Neural crest cell (in vitro differentiated cells): ENCODE measurements around the gene RIC1. TPM values are rescaled to one million over a fixed set of nuclear protein-coding genes. Genes with fewer than 3 reads are reported as not detected.

ENCODE experiments used
- DNase-seq: peaks from one replicate; pipeline ENCODE4 v3.0.0; 2021; ENCODE audit warnings: low read depth, mixed read lengths, low spot score
- H3K27ac Mint-ChIP-seq: one replicate; pipeline ENCODE4 v1.8.0; 2021; ENCODE audit warnings: mild to moderate bottlenecking, mixed read lengths; ENCODE audit not compliant: unreplicated experiment
- H3K27me3 Mint-ChIP-seq: 2 replicates; pipeline ENCODE4 v1.8.0; 2021; ENCODE audit warnings: low read depth, mild to moderate bottlenecking, mixed read lengths
- H3K36me3 Mint-ChIP-seq: 2 replicates; pipeline ENCODE4 v1.8.0; 2021; ENCODE audit warnings: low read depth, mild to moderate bottlenecking, mixed read lengths
- H3K4me1 Mint-ChIP-seq: 2 replicates; pipeline ENCODE4 v1.8.0; 2021; ENCODE audit warnings: mixed read lengths
- H3K4me3 Mint-ChIP-seq: one replicate; pipeline ENCODE4 v1.8.0; 2021; ENCODE audit warnings: mild to moderate bottlenecking, mixed read lengths
- H3K9me3 Mint-ChIP-seq: 2 replicates; pipeline ENCODE4 v1.8.0; 2021; ENCODE audit warnings: mixed read lengths
- total RNA-seq: library from RNA; stranded (reverse); gene quantifications from 2 replicates; pipeline ENCODE4 v1.2.1, GENCODE V29; 2021
- TF ChIP-seq, protein P1 (sequence below): fragments of 200-600 bp; sonication (generic); conservative IDR thresholded peaks from 2 replicates; pipeline ENCODE4 v1.5.0; 2021; ENCODE audit warnings: antibody characterized with exemption, mild to moderate bottlenecking

The RIC1 gene
- total RNA-seq, 1 donor from 2014 or later, result 21.6 TPM

DNA sequence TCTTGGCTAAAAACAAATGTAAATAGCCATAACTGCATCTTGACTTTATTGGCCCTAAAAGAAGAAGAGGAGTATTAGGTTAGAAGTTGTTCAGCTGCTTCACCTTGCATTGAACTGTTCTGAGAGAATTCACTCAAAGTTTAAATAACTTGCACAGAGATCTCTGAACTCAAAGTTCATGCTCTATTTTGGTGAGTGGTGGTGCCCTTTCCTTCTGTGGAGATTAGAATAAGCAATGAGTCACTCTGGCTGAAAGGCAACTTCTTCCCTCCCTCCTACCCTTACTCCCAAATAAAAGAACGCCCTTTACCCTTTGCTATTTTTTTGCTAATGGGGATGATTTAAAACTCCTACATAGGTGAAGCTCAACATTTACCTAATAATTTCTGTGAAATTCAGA is 155.1 kb downstream of the RIC1 start:
- Mint-ChIP-seq H3K36me3 (peaks cover 58% of the 10 kb centered on the region), H3K9me3 (peaks cover 20% of the 10 kb centered on the region), H3K4me1 (no peaks in the 10 kb centered on the region), H3K4me3 (no peak overlapping the region), H3K27ac (no peak overlapping the region), H3K27me3 (no peaks in the 10 kb centered on the region)
- TF ChIP-seq, protein P1, sequence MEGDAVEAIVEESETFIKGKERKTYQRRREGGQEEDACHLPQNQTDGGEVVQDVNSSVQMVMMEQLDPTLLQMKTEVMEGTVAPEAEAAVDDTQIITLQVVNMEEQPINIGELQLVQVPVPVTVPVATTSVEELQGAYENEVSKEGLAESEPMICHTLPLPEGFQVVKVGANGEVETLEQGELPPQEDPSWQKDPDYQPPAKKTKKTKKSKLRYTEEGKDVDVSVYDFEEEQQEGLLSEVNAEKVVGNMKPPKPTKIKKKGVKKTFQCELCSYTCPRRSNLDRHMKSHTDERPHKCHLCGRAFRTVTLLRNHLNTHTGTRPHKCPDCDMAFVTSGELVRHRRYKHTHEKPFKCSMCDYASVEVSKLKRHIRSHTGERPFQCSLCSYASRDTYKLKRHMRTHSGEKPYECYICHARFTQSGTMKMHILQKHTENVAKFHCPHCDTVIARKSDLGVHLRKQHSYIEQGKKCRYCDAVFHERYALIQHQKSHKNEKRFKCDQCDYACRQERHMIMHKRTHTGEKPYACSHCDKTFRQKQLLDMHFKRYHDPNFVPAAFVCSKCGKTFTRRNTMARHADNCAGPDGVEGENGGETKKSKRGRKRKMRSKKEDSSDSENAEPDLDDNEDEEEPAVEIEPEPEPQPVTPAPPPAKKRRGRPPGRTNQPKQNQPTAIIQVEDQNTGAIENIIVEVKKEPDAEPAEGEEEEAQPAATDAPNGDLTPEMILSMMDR, result no peak
- DNase-seq, result no peak

DNA sequence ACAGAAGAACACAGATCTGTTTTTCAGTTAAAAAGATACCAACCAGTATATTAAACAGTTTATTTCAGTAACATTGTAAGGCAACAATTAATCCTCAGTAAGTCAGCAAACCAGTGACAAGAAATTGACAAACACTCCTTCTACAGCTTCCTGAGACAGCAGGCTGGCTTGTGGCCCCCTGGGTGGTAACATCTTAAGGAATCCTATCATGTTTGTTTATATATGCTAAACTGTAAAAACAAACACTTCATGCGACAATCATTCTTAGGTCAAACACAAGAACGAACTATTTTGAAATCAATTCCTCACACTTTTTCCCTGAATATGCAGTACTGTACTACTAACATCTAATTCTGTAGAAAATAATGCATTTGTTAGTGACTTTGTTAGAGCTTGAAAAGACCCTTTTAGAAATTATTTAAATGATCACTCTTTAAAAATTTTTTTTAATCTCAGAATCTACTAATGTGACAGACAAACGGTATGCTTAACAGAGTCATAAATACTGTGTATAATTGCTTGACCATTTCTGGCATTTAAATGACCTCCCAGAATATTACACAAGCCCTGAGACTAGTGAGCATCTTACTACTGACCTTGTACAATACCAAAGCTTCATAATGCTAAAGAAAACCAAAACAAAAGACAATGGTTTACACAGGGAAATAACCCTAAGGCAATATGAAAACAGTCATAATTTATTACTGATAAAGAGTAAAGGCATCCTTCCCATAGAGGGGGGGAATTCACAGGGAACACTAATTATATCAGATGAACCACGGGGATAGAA is 155.8 kb downstream of the RIC1 start:
- no peaks in the 10 kb centered on the region for H3K4me1 Mint-ChIP-seq
- H3K4me3 Mint-ChIP-seq, result no peak overlapping the region
- no peaks in the 10 kb centered on the region for H3K27me3 Mint-ChIP-seq
- H3K36me3 Mint-ChIP-seq, result peaks cover 51% of the 10 kb centered on the region
- TF ChIP-seq, protein P1, result no peak
- no peak overlapping the region for H3K27ac Mint-ChIP-seq
- no peak for DNase-seq
- peaks cover 20% of the 10 kb centered on the region for H3K9me3 Mint-ChIP-seq

DNA sequence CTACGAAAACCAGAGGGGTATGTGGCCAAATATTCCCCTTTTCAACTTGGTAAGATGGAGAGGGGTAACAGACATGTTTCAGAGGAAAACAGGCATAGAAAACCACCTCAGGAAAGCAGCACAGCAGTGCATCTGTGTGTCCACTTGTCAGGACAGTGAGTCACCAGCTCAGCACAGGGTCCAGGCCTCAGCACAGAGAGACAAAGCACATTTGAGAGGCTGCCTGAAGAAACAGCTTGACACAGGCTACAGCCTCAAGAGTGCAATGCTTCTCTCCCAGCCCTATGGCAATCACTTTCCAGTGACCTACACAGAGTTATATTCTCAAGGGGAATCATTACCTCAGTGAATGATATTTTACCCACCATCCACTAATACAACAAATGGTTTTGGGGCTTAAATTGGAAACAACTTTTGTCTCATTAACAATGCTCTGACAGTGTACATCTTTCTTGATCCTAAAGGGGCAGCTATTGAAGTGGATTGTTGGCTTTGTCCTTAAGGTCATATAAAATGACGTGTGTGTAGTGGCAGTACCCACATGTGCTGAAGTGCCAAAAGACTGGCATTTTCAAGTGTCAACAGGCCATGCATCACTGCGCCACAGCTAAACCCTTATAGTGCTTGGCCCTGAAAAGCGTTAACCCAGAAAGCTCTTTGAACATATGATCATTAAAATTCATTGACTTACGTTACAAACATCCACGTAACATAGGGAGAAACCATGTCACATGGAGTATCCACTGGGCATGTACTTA is 157.6 kb downstream of the RIC1 start:
- H3K4me3 Mint-ChIP-seq, result no peak overlapping the region

DNA sequence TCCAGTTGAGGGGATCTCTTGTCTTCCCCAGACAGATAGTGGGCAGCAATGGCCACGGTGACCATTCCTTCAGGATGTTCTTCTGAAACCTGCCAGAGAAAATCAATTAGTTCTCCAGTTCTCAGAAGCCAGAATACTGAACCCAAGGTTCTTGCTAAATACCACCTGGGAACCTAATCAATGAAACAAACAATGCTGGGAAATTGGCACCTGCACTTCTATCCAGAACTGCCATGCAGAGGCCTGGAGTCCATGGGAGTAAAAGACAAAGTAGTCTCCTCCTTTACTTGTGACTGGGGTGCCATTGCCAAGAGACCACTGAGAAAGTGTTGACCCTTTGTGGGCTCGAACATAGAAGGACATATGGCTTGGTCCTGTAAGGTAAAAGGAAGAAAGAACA is 158.3 kb downstream of the RIC1 start:
- Mint-ChIP-seq H3K4me1 (no peaks in the 10 kb centered on the region), H3K4me3 (no peak overlapping the region), H3K36me3 (peaks cover 26% of the 10 kb centered on the region), H3K27me3 (no peaks in the 10 kb centered on the region), H3K27ac (no peak overlapping the region), H3K9me3 (peaks cover 9% of the 10 kb centered on the region)
- TF ChIP-seq, protein P1, result no peak
- DNase-seq, result no peak

More for the DNA sequence above, 157.6 kb downstream of the RIC1 start:
- no peaks in the 10 kb centered on the region for H3K4me1 Mint-ChIP-seq
- no peaks in the 10 kb centered on the region for H3K27me3 Mint-ChIP-seq
- peaks cover 14% of the 10 kb centered on the region for H3K9me3 Mint-ChIP-seq
- peaks cover 32% of the 10 kb centered on the region for H3K36me3 Mint-ChIP-seq
- DNase-seq, result no peak
- TF ChIP-seq, protein P1, result no peak
- no peak overlapping the region for H3K27ac Mint-ChIP-seq

DNA sequence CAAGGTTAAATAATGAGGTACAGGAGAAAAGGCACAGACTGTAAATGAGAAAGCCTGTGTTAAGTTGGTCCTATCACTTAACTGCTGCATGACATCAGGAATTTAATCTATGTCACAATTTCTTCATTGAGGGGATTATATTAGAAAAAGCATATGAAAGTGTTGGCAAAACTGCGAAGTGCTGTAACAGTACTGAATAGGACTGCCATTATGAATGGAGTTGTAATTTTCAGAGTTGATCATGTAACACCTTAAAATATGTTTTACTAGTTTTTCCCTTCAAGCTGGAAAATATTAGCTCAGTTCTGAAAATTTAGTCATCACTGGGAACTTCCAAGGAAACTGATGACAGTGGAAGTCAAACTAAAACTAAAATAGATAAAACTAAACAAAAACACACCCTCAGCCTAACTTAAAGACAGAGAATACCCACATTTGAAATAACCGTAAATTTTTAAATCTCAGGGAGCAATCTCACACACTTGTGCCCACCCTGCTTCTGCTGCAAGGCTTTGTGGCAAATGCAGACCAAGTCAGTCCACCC is 158.9 kb downstream of the RIC1 start:
- Mint-ChIP-seq H3K4me3 (no peak overlapping the region), H3K27me3 (no peaks in the 10 kb centered on the region), H3K9me3 (peaks cover 4% of the 10 kb centered on the region)

More for the DNA sequence above, 158.9 kb downstream of the RIC1 start:
- H3K27ac Mint-ChIP-seq, result no peak overlapping the region
- TF ChIP-seq, protein P1, result no peak
- no peak for DNase-seq
- peaks cover 20% of the 10 kb centered on the region for H3K36me3 Mint-ChIP-seq
- H3K4me1 Mint-ChIP-seq, result no peaks in the 10 kb centered on the region
